ENCODE data around the gene KLRB1.
"Not testable (repeated sequence)": the region's sequence is repeated elsewhere in the genome, so short reads cannot be mapped to it uniquely, and the experiment has no call there.

The KLRB1 gene

GRCh38 chr12:9619411-9620179 lies 11.9 kb upstream of the KLRB1 start:
- DNase-seq, result no peak

DNA sequence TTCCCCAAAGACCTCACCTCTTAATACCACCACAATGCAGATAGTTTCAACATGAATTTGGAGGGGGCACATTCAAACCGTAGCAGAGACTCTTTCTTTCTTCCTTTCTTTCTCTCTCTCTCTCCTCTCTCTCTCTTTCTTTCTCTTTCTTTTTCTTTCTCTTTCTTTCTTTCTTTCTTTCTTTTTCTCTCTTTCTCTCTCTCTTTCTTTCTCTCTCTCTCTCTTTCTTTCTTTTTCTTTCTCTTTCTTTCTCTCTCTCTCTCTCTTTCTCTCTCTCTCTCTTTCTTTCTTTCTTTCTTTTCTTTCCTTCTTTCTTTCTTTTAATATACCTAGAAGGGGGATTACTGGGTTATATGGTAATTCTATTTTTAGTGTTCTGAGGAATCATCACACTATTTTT lies 11.2 kb upstream of the KLRB1 start:
- not testable (repeated sequence) for DNase-seq

GRCh38 chr12:9617124-9617523 lies 9.4 kb upstream of the KLRB1 start:
- DNase-seq, result no peak

DNA sequence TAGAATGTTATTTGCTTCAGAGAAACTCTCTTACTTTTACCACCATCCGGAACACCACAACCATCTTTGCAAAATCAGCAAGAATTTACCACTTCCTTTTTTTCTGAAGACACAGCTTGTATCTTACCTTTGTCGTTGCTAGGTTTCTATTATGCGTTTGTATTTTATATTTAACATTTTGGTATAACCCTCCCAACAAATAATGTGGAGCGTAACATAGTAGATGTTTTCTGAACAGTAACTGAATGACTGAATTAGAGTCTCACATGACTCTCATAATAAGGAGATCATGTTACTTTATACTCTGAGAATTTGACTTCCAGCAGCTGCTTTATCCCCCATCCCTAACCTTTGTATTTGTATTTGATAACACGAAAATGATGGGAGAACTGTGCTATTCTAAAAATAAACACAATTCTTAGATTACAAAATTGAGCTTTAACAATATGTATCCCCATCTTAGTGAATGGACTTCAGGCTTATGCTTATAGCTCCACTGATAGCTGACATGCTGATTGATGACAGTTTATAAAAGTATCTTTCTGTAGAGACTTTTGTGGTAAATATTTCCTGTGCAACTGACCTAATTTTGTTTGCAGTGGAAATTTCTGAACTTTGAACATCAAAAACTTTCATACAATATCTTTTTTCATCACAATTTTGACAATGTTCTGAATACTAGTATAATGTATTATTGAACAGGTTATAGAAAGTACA lies 7.9 kb upstream of the KLRB1 start:
- no peak for DNase-seq

- DNase-seq, result not testable (repeated sequence)
Observed at GRCh38 chr12:9610606-9611005, 2.9 kb upstream of the KLRB1 start.

DNA sequence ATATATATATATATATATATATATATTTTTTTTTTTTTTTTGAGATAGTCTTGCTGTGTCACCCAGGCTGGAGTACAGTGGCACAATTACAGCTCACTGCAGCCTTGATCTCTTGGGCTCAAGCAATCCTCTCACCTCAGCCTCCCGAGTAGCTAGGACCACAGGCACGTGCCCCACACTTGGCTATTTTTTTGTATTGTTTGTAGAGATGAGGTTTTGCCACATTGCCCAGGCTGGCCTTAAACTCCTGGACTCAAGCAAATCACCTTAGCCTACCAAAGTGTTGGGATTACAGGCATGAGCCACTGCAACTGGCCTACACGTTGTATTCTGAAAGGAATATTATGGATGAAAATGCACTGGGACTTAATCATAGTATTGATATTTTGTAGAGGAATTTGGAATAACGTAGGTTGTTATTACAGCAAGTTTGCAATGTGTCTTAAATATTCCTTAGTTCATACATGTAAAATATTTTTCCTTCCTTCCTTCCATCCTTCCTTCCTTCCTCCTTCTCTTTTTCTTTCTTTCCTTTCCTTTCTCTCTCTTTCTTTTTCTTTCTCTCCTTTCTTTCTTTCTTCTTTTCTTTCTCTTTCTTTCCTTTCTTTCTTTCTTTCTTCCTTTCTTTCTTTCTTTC lies 862 bp downstream of the KLRB1 start:
- DNase-seq, result no peak

- DNase-seq, result no peak
Observed at GRCh38 chr12:9606247-9606646, 1.5 kb downstream of the KLRB1 start.

DNA sequence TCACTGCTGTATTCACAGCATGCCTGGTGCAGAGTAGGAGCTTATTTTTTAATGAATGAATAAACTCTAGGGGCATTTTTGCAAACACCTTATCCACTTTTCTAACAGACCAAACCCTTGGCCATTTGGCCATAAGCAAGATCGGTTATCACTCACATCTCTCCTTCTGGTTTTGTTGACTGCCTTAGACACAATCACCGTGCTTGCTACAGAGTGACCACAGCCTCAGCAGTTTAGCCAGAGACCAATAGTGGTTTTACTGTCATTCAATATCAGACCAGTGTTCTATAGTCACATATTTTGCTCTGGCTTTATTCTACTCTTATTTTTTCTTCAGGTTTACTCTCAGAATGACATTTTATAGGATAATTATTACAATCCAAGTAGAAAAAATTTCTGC lies 2.2 kb downstream of the KLRB1 start:
- no peak for DNase-seq

DNA sequence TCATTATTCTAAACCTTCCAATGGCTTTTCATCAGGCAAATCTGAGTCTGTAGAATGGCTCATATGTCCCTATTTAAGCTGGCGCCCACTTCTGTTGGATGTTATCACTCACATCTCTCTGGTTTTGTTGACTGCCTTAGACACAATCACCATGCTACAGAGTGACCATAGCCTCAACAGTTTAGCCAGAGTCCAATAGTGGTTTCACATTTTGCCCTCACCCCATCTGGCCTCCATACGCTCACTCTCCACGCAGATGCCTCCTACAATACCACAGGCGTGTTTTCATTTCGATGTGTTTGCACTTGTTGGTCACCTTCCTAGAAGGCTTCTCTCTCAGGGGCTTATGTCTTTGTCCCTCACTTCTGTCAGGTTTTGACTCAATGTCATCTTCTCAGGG lies 3.4 kb downstream of the KLRB1 start:
- DNase-seq, result no peak

GRCh38 chr12:9600426-9600825 lies 7.3 kb downstream of the KLRB1 start:
- not testable (repeated sequence) for DNase-seq

- no peak for DNase-seq
Observed at GRCh38 chr12:9598363-9598762, 9.4 kb downstream of the KLRB1 start.

GRCh38 chr12:9597365-9597764 lies 10.4 kb downstream of the KLRB1 start:
- DNase-seq, result no peak

DNA sequence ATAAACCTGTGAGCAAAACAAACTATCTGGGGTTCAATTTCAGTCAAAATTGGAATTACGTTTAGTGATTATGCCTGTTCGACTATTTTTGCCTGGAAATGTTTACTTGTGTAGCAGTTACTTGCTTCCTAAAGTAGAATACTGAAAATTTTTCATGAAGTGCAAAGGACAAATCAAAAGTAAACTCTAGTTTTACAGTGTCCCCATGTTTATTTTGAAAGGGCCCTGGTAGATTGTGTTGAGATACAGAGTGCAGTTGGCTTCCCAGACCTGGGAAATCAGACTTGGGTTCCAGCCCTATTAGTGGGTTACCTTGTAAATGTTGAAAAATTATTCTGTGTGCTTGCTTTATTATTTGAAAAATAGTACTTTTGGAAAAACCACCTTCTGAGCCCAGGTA lies 17.3 kb downstream of the KLRB1 start:
- no peak for DNase-seq

GRCh38 chr12:9588749-9589148 lies 19.0 kb downstream of the KLRB1 start:
- DNase-seq, result no peak

GRCh38 chr12:9587987-9588600 lies 19.6 kb downstream of the KLRB1 start:
- no peak for DNase-seq

DNA sequence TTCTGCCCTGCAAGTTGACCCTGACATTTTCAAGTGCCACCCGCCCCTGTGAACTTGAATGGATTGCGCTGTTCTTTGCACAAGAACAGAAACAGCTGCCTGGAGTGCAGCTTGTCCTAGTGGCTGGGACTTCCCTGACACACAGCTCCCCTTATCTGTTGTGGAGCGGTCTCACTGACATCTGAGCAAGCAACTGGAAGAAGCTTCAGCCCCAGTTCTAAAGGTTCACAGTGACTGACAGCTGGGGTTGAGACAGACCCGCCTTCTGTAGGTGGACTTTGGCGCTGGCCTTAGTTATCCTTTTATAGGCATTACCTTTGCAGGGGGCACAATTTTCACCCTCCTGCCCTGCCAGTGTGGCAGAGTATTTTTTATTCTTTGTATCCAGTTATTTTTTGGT lies 30.0 kb downstream of the KLRB1 start:
- DNase-seq, result not testable (repeated sequence)

GRCh38 chr12:9567151-9567550 lies 40.6 kb downstream of the KLRB1 start:
- not testable (repeated sequence) for DNase-seq

- DNase-seq, result not testable (repeated sequence)
Observed at GRCh38 chr12:9566113-9566512, 41.6 kb downstream of the KLRB1 start.

- not testable (repeated sequence) for DNase-seq
Observed at GRCh38 chr12:9564418-9564817, 43.3 kb downstream of the KLRB1 start.

GRCh38 chr12:9562841-9563453 lies 44.8 kb downstream of the KLRB1 start:
- DNase-seq, result not testable (repeated sequence)

DNA sequence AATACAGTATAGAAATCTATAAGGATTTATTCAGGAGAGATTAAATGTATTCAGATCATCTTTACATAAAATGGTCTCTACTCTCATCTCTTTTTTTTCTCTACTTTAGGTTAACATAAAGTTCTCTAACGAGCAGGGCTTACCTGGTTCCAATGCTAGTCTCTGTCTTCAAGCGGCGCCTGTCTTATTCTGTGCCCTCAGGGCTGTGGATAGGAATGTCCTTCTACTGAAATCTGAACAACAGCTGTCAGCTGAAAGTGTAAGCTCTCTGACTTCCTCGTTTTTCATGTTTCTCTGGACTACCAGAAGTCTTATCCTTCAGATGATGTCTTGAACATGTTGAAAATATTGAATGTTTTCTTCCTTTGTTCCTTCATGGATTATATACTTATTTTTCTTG lies 62.2 kb downstream of the KLRB1 start:
- not testable (repeated sequence) for DNase-seq

Measured in activated T-cell treated with anti-CD3 and anti-CD28 coated beads, Interleukin-2, amount 50 U/mL, for 48 hours (primary cell).